IMR-90 (cell line): Measurements from ENCODE around the gene RAN. TPM values are rescaled to one million over a fixed set of nuclear protein-coding genes. Genes with fewer than 3 reads are reported as not detected.

Experiments used
- ATAC-seq: fragments of 200-7000 bp; cut with Tn5 transposase; 2 replicates; pipeline ENCODE4 v1.9.1; 2020; ENCODE audit warnings: low read depth, mild to moderate bottlenecking, moderate library complexity
- Bru-seq: library from RNA; stranded (reverse); fragments of 400-500 nt; gene quantifications from one replicate; lab custom pipeline; 2021; lab: Mats Ljungman, UMichigan
- BruChase-seq, 2 experiments: library from RNA; stranded (reverse); fragments of 400-500 nt; gene quantifications; one replicate each; lab custom pipeline; 2021; lab: Mats Ljungman, UMichigan
- BruUV-seq: library from RNA; stranded (reverse); fragments of 400-500 nt; replicated peaks from 2 replicates; lab custom pipeline; 2021; lab: Mats Ljungman, UMichigan
- CTCF ChIA-PET: fragments of 300-600 bp; formaldehyde crosslinking; extraction: SDS; loops from one replicate; lab custom pipeline; 2021; ENCODE audit warnings: antibody characterized with exemption; lab: Yijun Ruan, JAX
- POLR2A ChIA-PET: fragments of 300-600 bp; sonication (Branson Sonifier 250); formaldehyde crosslinking; loops from one replicate; lab custom pipeline; 2022; ENCODE audit warnings: antibody characterized with exemption; ENCODE audit not compliant: unreplicated experiment; lab: Charles Lee
- DNase-seq: peaks from one replicate; pipeline ENCODE4 v3.0.0; 2013
- H2AFZ ChIP-seq: replicated peaks from 2 replicates; pipeline ENCODE3; 2013; ENCODE audit warnings: low read length, mild to moderate bottlenecking; ENCODE audit not compliant: poor library complexity
- H2AK5ac ChIP-seq: 2 replicates; pipeline ENCODE4 v1.6.1; 2013; ENCODE audit warnings: low read depth, low read length, inconsistent platforms
- H2AK9ac ChIP-seq: replicated peaks from 2 replicates; pipeline ENCODE3; 2013; ENCODE audit warnings: mild to moderate bottlenecking, low read depth, low read length, moderate library complexity; ENCODE audit not compliant: poor library complexity
- H2BK120ac ChIP-seq: 2 replicates; pipeline ENCODE4 v1.6.1; 2013; ENCODE audit warnings: low read depth, low read length, inconsistent platforms
- H2BK15ac ChIP-seq: 3 replicates; pipeline ENCODE4 v1.6.1; 2013; ENCODE audit warnings: low read depth, low read length, inconsistent platforms
- H2BK20ac ChIP-seq: 2 replicates; pipeline ENCODE4 v1.6.1; 2013; ENCODE audit warnings: low read depth, mild to moderate bottlenecking, inconsistent platforms, low read length, moderate library complexity
- H2BK5ac ChIP-seq: 2 replicates; pipeline ENCODE4 v1.6.1; 2013; ENCODE audit warnings: mild to moderate bottlenecking, low read depth, low read length, inconsistent platforms; ENCODE audit not compliant: poor library complexity, severe bottlenecking
- H3K14ac ChIP-seq: replicated peaks from 2 replicates; pipeline ENCODE4 v1.6.1; 2013; ENCODE audit warnings: low read depth, low read length, inconsistent platforms
- H3K18ac ChIP-seq: 2 replicates; pipeline ENCODE4 v1.6.1; 2013; ENCODE audit warnings: low read depth, low read length, control low read depth
- H3K23ac ChIP-seq: 2 replicates; pipeline ENCODE4 v1.6.1; 2013; ENCODE audit warnings: low read depth, low read length, inconsistent platforms
- H3K27ac ChIP-seq: 2 replicates; pipeline ENCODE4 v1.5.1; 2013; ENCODE audit warnings: mild to moderate bottlenecking, control low read depth, low read length; ENCODE audit not compliant: insufficient read depth
- H3K27me3 ChIP-seq: 2 replicates; pipeline ENCODE4 v1.6.1; 2013; ENCODE audit warnings: low read length; ENCODE audit not compliant: control insufficient read depth, insufficient read depth
- H3K36me3 ChIP-seq: 2 replicates; pipeline ENCODE4 v1.6.1; 2013; ENCODE audit warnings: low read length, mixed read lengths; ENCODE audit not compliant: control insufficient read depth, insufficient read depth
- H3K4ac ChIP-seq: 2 replicates; pipeline ENCODE4 v1.6.1; 2013; ENCODE audit warnings: low read depth, low read length, inconsistent platforms
- H3K4me1 ChIP-seq: 2 replicates; pipeline ENCODE4 v1.6.1; 2013; ENCODE audit warnings: low read length, mixed read lengths; ENCODE audit not compliant: control insufficient read depth, insufficient read depth
- H3K4me2 ChIP-seq: 2 replicates; pipeline ENCODE4 v1.6.1; 2013; ENCODE audit warnings: low read depth, mild to moderate bottlenecking, control low read depth, low read length, moderate library complexity
- H3K4me3 ChIP-seq: 2 replicates; pipeline ENCODE4 v1.5.1; 2013; ENCODE audit warnings: low read depth, mild to moderate bottlenecking, control low read depth, low read length, moderate library complexity; ENCODE audit not compliant: insufficient read depth
- H3K56ac ChIP-seq: 2 replicates; pipeline ENCODE4 v1.6.1; 2013; ENCODE audit warnings: low read length, inconsistent platforms; ENCODE audit not compliant: insufficient read depth; ENCODE audit errors: extremely low read depth
- H3K79me1 ChIP-seq, 2 experiments: 2 replicates each; pipeline ENCODE4 v1.6.1; 2013; ENCODE audit warnings: low read length in 2 of 2, inconsistent platforms in 1 of 2, low read depth in 1 of 2
- H3K9ac ChIP-seq: 2 replicates; pipeline ENCODE4 v1.6.1; 2013; ENCODE audit warnings: low read depth, low read length, control low read depth
- H3K9me1 ChIP-seq: 2 replicates; pipeline ENCODE4 v1.6.1; 2013; ENCODE audit warnings: low read length, inconsistent platforms; ENCODE audit not compliant: insufficient read depth
- H3K9me3 ChIP-seq: 2 replicates; pipeline ENCODE4 v1.6.1; 2013; ENCODE audit warnings: low read length; ENCODE audit not compliant: control insufficient read depth, insufficient read depth
- H4K20me1 ChIP-seq: 2 replicates; pipeline ENCODE4 v1.6.1; 2013; ENCODE audit warnings: low read length, inconsistent platforms; ENCODE audit not compliant: insufficient read depth
- H4K5ac ChIP-seq: 2 replicates; pipeline ENCODE4 v1.6.1; 2013; ENCODE audit warnings: mild to moderate bottlenecking, low read depth, low read length, control low read depth
- H4K8ac ChIP-seq, 2 experiments: 2 replicates each; pipeline ENCODE4 v1.6.1; 2013; ENCODE audit warnings: low read depth in 2 of 2, low read length in 2 of 2, control low read depth in 1 of 2, inconsistent platforms in 1 of 2
- H4K91ac ChIP-seq: 2 replicates; pipeline ENCODE4 v1.6.1; 2013; ENCODE audit warnings: low read depth, low read length, inconsistent platforms; ENCODE audit not compliant: insufficient read depth
- BHLHE40 ChIP-seq: fragments of 150-350 bp; IDR thresholded peaks from 2 replicates; pipeline ENCODE4 v1.6.1; 2016; ENCODE audit warnings: mild to moderate bottlenecking, low read depth, low read length
- CEBPB ChIP-seq: IDR thresholded peaks from 2 replicates; pipeline ENCODE4 v1.6.1; 2012; ENCODE audit warnings: low read depth, low read length, improper control_type of control experiment
- CHD1 ChIP-seq: IDR thresholded peaks from 2 replicates; pipeline ENCODE4 v1.6.1; 2012; ENCODE audit warnings: low read depth, low read length, improper control_type of control experiment
- MAZ ChIP-seq: IDR thresholded peaks from 2 replicates; pipeline ENCODE4 v1.6.1; 2012; ENCODE audit warnings: low read depth, mild to moderate bottlenecking, low read length, improper control_type of control experiment, moderate library complexity, borderline replicate concordance
- MXI1 ChIP-seq: IDR thresholded peaks from 2 replicates; pipeline ENCODE4 v1.6.1; 2012; ENCODE audit warnings: low read depth, mild to moderate bottlenecking, low read length, moderate library complexity, borderline replicate concordance
- NFE2L2 ChIP-seq: fragments of 150-350 bp; IDR thresholded peaks from 2 replicates; pipeline ENCODE4 v1.6.1; 2016; ENCODE audit warnings: low read depth, mild to moderate bottlenecking, low read length
- POLR2A ChIP-seq: IDR thresholded peaks from 2 replicates; pipeline ENCODE4 v1.6.1; 2012; ENCODE audit warnings: mild to moderate bottlenecking, low read depth, low read length
- RAD21 ChIP-seq: IDR thresholded peaks from 2 replicates; pipeline ENCODE4 v1.6.1; 2012; ENCODE audit warnings: low read length, improper control_type of control experiment
- WGBS, 2 experiments: methylation state at CpG; one replicate each; pipeline versions ENCODE4 v1.1.5 to v1.1.7; 2013; ENCODE audit warnings: missing lambda C conversion rate in 2 of 2; ENCODE audit not compliant: insufficient read length in 1 of 2; ENCODE audit errors: extremely low coverage in 2 of 2; 5-methylcytosine and 5-hydroxymethylcytosine counted together
- dilution Hi-C: fragments of 300-500 bp; cut with HindIII; formaldehyde crosslinking; loops from one replicate; pipeline ENCODE4 v1.14.3; 2018; ENCODE audit warnings: low sequenced_read_pairs; ENCODE audit not compliant: unreplicated experiment
- in situ Hi-C: fragments of 300-500 bp; cut with MboI; formaldehyde crosslinking; loops from 3 replicates; pipeline ENCODE4 v1.14.3; 2019; ENCODE audit warnings: low sequenced_read_pairs, inconsistent platforms, mixed read lengths
- intact Hi-C: fragments of 100-400 bp; cut with micrococcal nuclease; formaldehyde crosslinking; loops from 2 replicates; pipeline ENCODE4 v1.10.0; 2022
- long read RNA-seq: library from polyadenylated mRNA; unstranded; transcript quantifications from one replicate; pipeline ENCODE4 v2.0.0, GENCODE V29; 2021; ENCODE audit not compliant: unreplicated experiment
- polyA plus RNA-seq, 3 experiments: library from polyadenylated mRNA; depleted of rRNA; stranded (reverse); fragments of >200 nt; gene quantifications; 2 replicates each; pipeline ENCODE4 v1.2.3, GENCODE V29; 2012; ENCODE audit warnings: low replicate concordance in 1 of 3
- total RNA-seq: library from RNA; depleted of rRNA; stranded (reverse); fragments of >200 nt; gene quantifications from 2 replicates; pipeline ENCODE4 v1.2.3, GENCODE V29; 2012; rRNA removed
- TF ChIP-seq, protein P1 (sequence below): fragments of 150-350 bp; IDR thresholded peaks from 2 replicates; pipeline ENCODE4 v1.6.1; 2016; ENCODE audit warnings: low read depth, mild to moderate bottlenecking, low read length, moderate library complexity, borderline replicate concordance
- TF ChIP-seq, protein P2 (sequence below): fragments of 150-350 bp; IDR thresholded peaks from 2 replicates; pipeline ENCODE4 v1.6.1; 2017; ENCODE audit warnings: mild to moderate bottlenecking, antibody characterized with exemption, low read length, low read depth

RAN gene
- total RNA-seq (898 and 910 TPM in 2 replicates), polyA plus RNA-seq (2012; rRNA removed) (984 and 1,062 TPM in 2 replicates), Bru-seq, nascent RNA (percentile 95 among the genes with signal in this experiment), BruChase-seq, experiment 1, labeled RNA remaining after a 6-hour chase (percentile 99 among the genes with signal in this experiment), BruChase-seq, experiment 2, labeled RNA remaining after a 2-hour chase (percentile 97 among the genes with signal in this experiment)
- 147 and 655 TPM in 2 replicates for polyA plus RNA-seq (2012; cell fraction: cytosol; rRNA removed)
- polyA plus RNA-seq (2012; cell fraction: nucleus; rRNA removed; ENCODE audit: low replicate concordance): 78.5 and 464 TPM in 2 replicates
- long read RNA-seq, transcript RAN-203 (6 exons, 2,455 nt): minor isoform, 6 of 393 reads
- long read RNA-seq, transcript RAN-212 (7 exons, 2,661 nt): major isoform, 358 of 393 reads
- long read RNA-seq, transcript RAN-202 (6 exons, 1,530 nt): minor isoform, 6 of 393 reads
- long read RNA-seq, partial matches to known transcripts: 10 of 393 reads
- long read RNA-seq, other reads (novel, unspliced or antisense): 13 of 393 reads

DNA sequence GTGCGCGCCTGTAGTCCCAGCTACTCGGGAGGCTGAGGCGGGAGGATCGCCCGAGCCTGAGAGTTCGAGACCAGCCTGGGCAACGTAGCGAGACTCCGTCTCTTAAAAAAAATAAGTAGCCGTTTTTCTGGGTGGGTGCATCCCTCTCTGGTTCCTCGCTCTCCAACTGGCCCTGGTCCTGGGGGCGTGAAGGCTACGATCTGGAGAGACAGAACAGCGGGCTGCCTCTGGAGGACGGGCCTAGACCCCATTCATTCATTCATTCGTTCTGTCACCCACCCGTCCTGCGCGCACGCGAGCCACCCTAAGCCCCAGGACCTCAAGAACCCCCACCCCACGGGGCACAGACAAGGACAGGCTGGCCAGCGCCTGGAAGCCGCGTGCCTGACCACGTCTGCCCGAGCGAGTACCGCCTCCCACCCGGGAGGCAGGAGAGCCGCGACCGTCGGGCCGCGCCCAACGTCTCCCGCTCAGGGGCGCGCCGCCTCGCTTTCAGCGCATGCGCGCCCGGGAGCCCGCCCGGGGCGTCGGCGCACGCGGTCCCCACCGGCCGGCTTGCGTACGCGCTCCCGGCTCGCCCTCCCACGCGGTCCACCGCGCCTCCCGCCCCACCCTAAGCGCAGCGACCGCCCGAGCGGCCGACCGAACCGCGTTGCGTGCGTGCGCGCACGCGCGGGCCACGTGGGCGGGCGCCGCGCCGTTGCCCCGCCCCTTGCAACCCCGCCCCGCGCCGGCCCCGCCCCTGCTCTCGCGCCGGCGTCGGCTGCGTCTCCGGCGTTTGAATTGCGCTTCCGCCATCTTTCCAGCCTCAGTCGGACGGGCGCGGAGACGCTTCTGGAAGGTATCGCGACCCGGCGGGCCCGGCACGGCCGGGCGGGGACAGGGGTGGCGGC is at the start of gene RAN:
Gene RAN (plus strand): TSS at position 781 of the 893 bp plus-strand sequence. CDS start 528 bp downstream, outside the sequence.
- Histone ChIP-seq H3K14ac (peak within 1 kb of the TSS; percentile 98), H3K36me3 (peaks cover 22% of the 10 kb centered on the region), H3K79me1 (peaks cover 11 to 29% of the 10 kb centered on the region in 2 experiments; a peak in 2 of 4 replicates), H3K23ac (peak within 1 kb of the TSS; percentile 99), H3K4ac (peak within 1 kb of the TSS; percentile 99), H3K4me1 (no peaks in the 10 kb centered on the region), H2BK20ac (no peak within 1 kb of the TSS), H2AK5ac (peak within 1 kb of the TSS; percentile 85), H3K27ac (peak within 1 kb of the TSS; percentile 84), H3K18ac (peak within 1 kb of the TSS; percentile 70), H2AFZ (peak within 1 kb of the TSS; percentile 100), H3K4me3 (peak within 1 kb of the TSS; percentile 90), H3K9ac (peak within 1 kb of the TSS; percentile 91), H4K8ac (peak within 1 kb of the TSS; percentile 93 to 98), H2AK9ac (peak within 1 kb of the TSS; percentile 98), H3K27me3 (no peaks in the 10 kb centered on the region), H4K91ac (peak within 1 kb of the TSS; percentile 91), H2BK15ac (no peak within 1 kb of the TSS), H2BK5ac (peak within 1 kb of the TSS; percentile 80), H2BK120ac (peak within 1 kb of the TSS; percentile 74; the same call in 1 of the 2 replicates), H4K5ac (peak within 1 kb of the TSS; percentile 73), H3K9me3 (no peaks in the 10 kb centered on the region), H3K56ac (peak within 1 kb of the TSS; percentile 80), H4K20me1 (peaks cover 20% of the 10 kb centered on the region), H3K9me1 (no peaks in the 10 kb centered on the region), H3K4me2 (peak within 1 kb of the TSS; percentile 79)
- peak; percentile 92 for ATAC-seq
- in situ Hi-C loops (no loop called here), dilution Hi-C loops (no loop called here), intact Hi-C loops (loop anchor here (1.0 to 5.0 kb wide), 2 partner anchors 32 to 94 kb away; partner anchors contain the start of gene STX2)
- ChIA-PET POLR2A (interaction anchor here (0.5 kb wide), 1 partner anchor 1151 kb away, joined by 12 read pairs; no protein-coding TSS in a partner anchor), CTCF (no interaction called here)
- peak; percentile 92 for DNase-seq
- no TSS peak for BruUV-seq
- TF ChIP-seq CHD1 (0 out of 2 replicates have a peak, but pooled peaks have one; percentile 69), NFE2L2 (no peak), CEBPB (no peak), RAD21 (no peak), BHLHE40 (peak; percentile 52), MXI1 (peak; percentile 89; the same call in 1 of the 2 replicates), MAZ (peak; percentile 80; the same call in 1 of the 2 replicates), POLR2A (peak; percentile 86)
- TF ChIP-seq, protein P1, sequence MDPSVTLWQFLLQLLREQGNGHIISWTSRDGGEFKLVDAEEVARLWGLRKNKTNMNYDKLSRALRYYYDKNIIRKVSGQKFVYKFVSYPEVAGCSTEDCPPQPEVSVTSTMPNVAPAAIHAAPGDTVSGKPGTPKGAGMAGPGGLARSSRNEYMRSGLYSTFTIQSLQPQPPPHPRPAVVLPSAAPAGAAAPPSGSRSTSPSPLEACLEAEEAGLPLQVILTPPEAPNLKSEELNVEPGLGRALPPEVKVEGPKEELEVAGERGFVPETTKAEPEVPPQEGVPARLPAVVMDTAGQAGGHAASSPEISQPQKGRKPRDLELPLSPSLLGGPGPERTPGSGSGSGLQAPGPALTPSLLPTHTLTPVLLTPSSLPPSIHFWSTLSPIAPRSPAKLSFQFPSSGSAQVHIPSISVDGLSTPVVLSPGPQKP: no peak
- TF ChIP-seq, protein P2, sequence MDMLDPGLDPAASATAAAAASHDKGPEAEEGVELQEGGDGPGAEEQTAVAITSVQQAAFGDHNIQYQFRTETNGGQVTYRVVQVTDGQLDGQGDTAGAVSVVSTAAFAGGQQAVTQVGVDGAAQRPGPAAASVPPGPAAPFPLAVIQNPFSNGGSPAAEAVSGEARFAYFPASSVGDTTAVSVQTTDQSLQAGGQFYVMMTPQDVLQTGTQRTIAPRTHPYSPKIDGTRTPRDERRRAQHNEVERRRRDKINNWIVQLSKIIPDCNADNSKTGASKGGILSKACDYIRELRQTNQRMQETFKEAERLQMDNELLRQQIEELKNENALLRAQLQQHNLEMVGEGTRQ: peak; percentile 83
- WGBS, 2 experiments: 1% methylated on average over 30 of the region's 118 CpGs; no CpG with 5 or more reads in 1 of the 2 experiments
